HG03439 (cell line): ENCODE results near the gene CYTH4.

ENCODE experiments used
- ATAC-seq: cut with Tn5 transposase; IDR thresholded peaks from one replicate; pipeline ENCODE4 v1.9.1; 2021; ENCODE audit warnings: mild to moderate bottlenecking, moderate library complexity; ENCODE audit not compliant: unreplicated experiment

CYTH4 gene

GRCh38 chr22:37285937-37286336 is 3.6 kb downstream of the CYTH4 start:
- no peak for ATAC-seq

- no peak for ATAC-seq
Measured at GRCh38 chr22:37287550-37287951, 5.2 kb downstream of the CYTH4 start.

DNA sequence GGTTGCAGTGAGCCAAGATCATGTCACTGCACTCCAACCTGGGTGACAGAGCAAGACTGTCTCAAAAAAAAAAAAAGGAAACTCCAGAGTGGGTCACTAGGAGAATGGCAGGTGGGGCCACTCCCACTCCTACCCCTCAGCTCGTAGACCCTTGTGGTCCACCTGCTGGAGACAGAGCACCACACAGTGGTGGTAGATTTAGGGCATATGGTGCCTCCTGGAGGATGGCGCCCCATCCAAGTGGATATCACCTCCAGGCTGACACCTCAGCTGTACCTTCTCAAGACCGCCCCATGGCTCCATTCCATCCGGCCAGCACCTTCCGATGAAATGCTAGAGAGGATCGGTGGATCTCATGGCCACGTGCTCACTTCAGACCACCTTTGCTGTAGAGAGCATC is 6.2 kb downstream of the CYTH4 start:
- ATAC-seq, result no peak

DNA sequence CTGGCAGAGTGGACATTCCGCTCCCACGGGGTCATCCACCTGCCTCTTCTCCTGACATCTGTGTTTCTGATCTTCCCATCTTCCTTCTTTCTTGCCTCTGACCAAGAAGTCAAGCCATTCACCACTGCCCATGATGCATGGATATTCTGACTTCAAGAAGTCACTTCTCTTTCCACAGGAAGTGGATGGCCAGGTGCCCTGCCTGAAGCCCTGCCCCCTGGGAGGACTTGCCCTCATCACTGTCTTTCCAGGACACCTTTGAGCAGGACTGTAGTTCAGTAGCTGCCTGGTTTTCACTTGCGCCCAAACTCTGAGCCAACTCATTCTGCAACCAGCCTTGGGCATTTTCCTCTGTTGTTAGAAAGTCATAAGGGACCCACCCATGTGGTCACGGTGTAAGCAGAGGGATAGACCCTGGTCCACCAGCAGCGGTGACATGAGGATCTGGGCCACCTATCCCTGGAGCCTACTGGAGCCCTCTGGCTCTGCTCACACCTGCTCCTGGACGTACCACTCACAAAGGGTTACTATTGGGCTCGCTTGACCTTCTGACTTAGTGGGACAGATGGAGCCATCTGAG is 6.9 kb downstream of the CYTH4 start:
- ATAC-seq, result no peak

- no peak for ATAC-seq
Measured at GRCh38 chr22:37290737-37291136, 8.4 kb downstream of the CYTH4 start.

DNA sequence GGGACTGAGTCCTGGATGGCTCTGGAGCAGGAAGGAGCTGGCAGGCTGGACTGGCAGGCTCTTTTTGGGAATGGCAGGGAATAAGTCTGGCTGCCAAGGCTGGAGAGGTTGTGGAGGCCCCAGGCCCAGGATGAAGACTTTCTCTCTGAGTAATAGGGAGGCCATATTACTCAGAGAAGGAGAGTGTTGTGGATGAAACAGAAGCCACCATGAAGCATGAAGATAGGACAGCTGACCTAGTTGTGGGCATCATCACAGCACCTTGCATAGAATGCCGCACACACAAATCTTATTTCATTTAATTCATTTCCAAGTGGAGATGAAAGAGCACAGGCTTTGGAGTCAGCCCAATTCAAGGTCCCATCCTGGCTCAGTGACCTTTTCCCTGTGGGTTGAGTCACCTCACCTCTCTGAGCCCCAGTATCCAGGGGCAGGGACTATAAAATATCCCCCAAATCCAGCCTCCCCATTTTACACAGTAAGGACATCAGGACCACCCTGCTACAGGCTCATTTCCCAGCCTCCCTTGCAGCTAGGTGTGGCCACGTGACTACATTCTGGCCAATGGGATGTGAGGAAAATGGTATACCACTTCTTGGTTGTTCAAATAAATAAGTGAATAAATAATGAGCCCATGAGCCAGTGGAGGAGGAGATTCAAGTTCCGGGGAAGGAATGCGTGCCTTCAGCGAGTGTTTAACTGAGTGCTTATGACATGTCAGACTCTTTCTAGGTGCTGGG is 9.4 kb downstream of the CYTH4 start:
- no peak for ATAC-seq

GRCh38 chr22:37292641-37293040 is 10.3 kb downstream of the CYTH4 start:
- ATAC-seq, result no peak

DNA sequence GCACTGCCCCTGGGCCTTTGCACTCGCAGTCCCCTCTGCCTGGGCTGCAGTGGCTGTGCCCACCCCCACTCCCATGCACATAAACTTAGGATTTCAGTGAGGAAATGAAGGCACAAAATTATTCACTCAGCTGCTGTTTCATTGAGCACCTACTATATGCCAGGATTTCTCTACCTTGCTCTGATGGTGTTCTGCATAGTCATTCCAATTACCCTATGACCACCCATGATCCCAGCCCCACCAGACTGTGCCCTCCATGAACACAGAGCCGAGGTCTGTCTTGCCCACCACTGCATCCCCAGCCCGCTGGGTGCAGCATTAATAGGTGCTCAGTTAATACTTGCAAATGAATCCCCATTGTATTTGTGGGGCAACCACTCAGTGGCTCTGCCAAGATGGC is 10.9 kb downstream of the CYTH4 start:
- ATAC-seq, result no peak

- ATAC-seq, result no peak
Measured at GRCh38 chr22:37294747-37295146, 12.4 kb downstream of the CYTH4 start.

- ATAC-seq, result no peak
Measured at GRCh38 chr22:37295213-37295886, 13.0 kb downstream of the CYTH4 start.

DNA sequence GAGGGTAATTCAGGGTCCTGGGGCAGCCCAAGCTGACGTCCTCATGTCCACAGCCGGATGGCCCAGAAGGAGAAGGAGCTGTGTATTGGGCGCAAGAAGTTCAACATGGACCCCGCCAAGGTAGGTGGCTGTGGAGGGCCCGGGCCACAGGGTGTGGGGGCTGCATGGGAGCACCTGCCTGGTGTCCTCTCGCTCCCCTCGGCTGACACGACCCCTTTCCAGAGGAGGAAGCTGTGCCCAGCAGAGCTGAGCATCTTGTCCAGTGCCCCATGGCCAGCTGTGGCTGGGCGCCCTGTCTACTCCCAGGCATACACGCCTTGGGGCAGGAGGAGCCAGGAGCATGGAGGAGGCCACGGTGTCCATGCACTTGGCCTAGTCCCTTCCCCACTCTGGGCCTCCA is 13.6 kb downstream of the CYTH4 start:
- ATAC-seq, result no peak

GRCh38 chr22:37298748-37299495 is 16.6 kb downstream of the CYTH4 start:
- no peak for ATAC-seq

GRCh38 chr22:37299969-37300509 is 17.7 kb downstream of the CYTH4 start:
- no peak for ATAC-seq

- ATAC-seq, result no peak
Measured at GRCh38 chr22:37300551-37301017, 18.3 kb downstream of the CYTH4 start.

GRCh38 chr22:37301144-37301830 is 19.0 kb downstream of the CYTH4 start:
- ATAC-seq, result no peak

DNA sequence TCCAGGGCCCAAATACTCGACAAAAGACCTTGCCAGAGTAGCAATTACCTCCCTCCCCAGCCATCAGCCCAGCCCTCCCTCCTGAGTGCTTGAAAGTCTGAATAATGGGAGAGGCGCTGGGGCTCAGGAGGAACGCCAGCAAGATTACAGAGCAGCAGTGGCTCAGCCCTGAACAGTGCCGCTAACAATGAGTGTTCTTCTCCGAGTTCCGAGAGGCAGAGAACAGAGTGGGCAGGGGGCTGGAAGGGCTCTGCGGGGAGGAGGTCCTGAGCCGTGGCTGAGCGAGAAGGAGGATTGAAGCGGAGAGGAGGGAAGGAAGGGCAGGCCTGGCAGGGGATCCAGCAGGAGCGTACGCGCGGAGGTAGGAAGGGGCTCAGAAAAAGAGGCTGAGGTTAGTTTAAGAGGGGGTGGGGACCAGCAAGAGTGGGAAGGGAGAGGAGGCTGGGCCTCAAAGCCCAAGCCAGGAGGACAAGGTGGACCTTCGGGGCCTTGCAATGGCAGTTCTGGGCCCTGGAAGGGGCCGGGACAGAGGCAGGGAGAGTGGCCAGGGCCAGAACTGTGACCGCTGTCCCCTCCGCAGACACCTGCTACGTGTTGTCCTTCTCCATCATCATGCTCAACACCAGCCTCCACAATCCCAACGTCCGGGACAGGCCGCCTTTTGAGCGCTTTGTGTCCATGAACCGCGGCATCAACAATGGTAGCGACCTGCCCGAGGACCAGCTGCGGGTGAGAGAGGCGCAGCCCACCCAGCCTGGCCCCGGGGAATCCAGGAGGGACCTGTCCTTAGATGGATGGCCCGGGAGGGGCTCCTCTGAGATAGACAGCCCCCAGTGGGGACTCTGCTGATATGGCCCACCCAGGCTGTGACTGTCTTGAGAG is 20.6 kb downstream of the CYTH4 start:
- no peak for ATAC-seq

DNA sequence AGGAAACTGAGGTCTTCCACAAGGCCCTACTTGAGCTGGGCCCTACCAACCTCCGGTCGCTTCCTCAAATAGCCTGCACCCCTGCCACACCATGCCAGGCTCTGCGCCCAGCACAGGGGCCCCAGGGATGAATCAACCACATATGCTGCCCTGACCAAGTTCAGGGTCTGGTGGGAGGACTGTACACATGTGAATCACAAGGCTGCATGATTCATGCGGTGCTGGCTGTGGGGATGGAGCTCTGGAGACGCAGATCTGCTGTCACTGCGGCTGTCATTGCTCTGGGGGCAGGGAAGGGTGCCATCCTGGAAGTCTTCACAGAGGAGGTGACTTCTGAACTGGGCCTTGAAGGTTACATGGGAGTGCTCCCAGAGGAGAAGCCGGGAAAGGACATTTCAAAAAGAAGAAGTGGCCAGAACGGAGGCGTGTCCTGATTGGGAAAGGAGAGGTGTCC is 21.5 kb downstream of the CYTH4 start:
- ATAC-seq, result no peak

DNA sequence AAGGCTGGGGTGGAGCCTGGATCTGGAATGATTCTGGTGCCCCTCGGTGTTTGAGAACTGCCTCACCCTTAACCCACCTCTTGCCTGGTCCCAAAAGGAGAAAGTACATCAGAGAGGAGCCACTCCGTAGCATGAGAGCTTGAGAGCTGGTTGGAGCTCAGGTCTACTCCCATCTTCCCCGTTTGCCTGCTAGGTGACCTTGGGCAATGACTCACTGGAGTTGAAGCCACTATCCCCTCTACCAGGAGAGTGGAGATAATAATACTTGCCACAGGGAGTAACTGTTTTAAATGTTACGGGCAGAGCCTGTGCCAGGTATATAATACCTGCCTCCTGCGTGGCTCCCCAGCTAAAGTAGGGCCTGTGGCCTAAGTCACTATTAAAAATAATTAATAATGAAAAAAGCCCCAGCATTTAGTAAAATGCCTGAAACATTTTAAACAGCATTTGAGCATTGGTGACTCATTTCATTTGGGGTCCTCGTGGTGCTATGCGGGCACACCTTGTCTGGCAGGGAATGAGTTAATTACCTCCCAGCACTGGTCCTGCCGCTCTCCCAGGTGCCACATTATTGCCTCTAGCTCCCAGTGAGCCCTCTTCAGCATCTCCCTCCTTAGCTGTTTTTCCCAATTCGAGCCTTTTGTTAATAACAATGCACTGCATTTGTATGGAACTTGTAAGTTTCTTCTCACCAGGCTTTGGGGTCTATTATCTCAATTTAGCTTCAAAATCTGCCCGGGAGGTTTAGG is 22.5 kb downstream of the CYTH4 start:
- no peak for ATAC-seq

DNA sequence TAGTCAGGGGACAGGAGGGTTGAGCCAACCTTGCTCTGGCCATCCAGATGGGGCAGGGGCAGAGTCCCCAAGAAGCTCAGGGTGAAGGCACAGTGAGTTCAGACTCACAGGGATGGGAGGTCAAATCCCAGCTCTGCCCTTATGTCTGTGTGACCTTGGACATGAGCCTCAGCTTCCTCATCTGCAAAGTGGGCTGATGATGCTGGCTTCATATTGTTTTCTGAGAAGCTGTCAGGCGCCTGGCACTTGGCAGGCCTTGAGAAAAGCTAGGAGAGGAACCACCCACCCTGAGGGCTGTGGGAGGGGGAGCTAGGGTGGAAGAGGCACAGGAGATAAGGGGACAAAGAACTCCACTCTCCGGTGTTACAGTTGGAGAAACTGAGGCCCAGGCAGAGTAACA is 23.6 kb downstream of the CYTH4 start:
- no peak for ATAC-seq
